GM20000 (cell line): Measurements from ENCODE around the gene SASH1.

Source experiments
- DNase-seq: peaks from one replicate; pipeline ENCODE4 v3.0.0; 2012; ENCODE audit warnings: low spot score
- CTCF ChIP-seq: IDR thresholded peaks from 2 replicates; pipeline ENCODE4 v1.5.1; 2012; ENCODE audit warnings: mild to moderate bottlenecking, control low read depth; ENCODE audit errors: extremely low read depth, missing control alignments

Gene SASH1

GRCh38 chr6:148317051-148317450 lies 25.6 kb upstream of the SASH1 start:
- DNase-seq: no peak
- TF ChIP-seq CTCF: no peak

- no peak for DNase-seq
- TF ChIP-seq CTCF: no peak
These were observed 24.9 kb upstream of the SASH1 start for GRCh38 chr6:148317739-148318138.

- no peak for DNase-seq
- TF ChIP-seq CTCF: no peak
These were observed 19.9 kb upstream of the SASH1 start for GRCh38 chr6:148322704-148323103.

- DNase-seq: no peak
- TF ChIP-seq CTCF: no peak
These were observed 19.3 kb upstream of the SASH1 start for GRCh38 chr6:148323344-148323743.

GRCh38 chr6:148324297-148324985 lies 18.2 kb upstream of the SASH1 start:
- no peak for TF ChIP-seq CTCF
- DNase-seq: no peak

GRCh38 chr6:148325316-148326068 lies 17.1 kb upstream of the SASH1 start:
- DNase-seq: no peak
- no peak for TF ChIP-seq CTCF

GRCh38 chr6:148328876-148329555 lies 13.6 kb upstream of the SASH1 start:
- DNase-seq: no peak
- no peak for TF ChIP-seq CTCF
